HG02852 (cell line): Measurements from ENCODE around the gene ALG14.
"Not testable (repeated sequence)": the region's sequence is repeated elsewhere in the genome, so short reads cannot be mapped to it uniquely, and the experiment has no call there.

Experiments
- ATAC-seq: cut with Tn5 transposase; IDR thresholded peaks from one replicate; pipeline ENCODE4 v1.9.1; 2021; ENCODE audit warnings: mild to moderate bottlenecking, moderate library complexity; ENCODE audit not compliant: unreplicated experiment

The ALG14 gene

DNA sequence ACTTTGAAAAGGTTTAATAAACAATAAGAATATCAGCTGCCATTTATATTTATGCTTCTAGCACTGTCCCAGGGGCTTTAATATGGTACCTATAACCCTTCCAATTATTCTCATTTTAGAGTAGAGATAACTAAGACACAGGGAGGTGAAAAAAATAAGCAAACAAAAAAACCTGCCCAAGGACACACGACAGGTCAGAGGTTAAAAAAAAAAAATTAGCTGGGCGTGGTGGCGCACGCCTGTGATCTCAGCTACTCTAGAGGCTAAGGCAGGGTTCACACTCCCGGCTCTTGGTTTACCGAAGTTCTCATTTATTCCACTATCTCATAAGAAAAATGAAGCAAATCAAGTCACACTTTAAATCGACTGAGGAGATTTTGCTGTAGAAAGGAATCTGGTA is 111.2 kb downstream of the ALG14 start:
- ATAC-seq, result no peak

- ATAC-seq, result no peak
Measured at GRCh38 chr1:94958081-94958480, 114.7 kb downstream of the ALG14 start.

DNA sequence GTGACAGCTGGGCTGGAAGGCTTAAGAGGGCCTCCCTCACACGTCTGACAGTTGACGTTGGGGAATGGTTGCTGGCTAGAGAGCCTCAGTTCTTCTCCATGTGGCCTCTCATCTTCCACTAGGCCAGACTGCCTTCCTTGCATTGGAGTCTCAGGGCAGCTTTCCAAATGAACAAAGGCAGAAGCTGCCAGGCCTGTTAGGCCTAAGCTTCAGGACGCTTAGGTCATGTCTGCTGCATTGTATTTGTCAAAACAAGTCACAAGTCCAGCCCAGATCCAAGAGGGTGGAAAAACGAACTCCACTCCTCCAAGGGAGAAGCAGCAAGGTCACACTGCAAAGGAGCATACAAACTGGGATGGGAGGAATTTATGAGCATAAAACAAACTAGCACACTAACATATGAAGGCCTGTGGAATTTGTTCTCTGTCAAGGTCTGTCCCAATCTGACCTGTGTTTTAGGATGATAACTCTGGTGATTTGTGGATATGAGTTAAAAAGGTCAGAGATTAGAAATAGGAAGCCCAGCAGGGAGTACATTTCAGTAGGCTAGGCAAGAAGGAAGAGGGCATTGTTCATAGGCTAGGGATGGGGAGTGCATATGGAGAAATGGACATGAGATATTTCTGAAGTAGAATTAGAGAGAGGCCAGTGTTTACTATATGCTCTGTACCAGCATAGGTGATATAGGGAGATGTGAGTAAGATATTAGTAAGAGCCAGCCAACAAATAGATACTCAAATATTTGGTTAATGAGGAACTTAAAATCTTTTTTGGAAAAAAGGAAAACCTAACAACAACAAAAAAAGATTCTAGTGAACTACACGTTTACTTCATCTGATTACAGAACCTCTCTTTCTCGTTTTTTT is 116.8 kb downstream of the ALG14 start:
- ATAC-seq, result no peak

DNA sequence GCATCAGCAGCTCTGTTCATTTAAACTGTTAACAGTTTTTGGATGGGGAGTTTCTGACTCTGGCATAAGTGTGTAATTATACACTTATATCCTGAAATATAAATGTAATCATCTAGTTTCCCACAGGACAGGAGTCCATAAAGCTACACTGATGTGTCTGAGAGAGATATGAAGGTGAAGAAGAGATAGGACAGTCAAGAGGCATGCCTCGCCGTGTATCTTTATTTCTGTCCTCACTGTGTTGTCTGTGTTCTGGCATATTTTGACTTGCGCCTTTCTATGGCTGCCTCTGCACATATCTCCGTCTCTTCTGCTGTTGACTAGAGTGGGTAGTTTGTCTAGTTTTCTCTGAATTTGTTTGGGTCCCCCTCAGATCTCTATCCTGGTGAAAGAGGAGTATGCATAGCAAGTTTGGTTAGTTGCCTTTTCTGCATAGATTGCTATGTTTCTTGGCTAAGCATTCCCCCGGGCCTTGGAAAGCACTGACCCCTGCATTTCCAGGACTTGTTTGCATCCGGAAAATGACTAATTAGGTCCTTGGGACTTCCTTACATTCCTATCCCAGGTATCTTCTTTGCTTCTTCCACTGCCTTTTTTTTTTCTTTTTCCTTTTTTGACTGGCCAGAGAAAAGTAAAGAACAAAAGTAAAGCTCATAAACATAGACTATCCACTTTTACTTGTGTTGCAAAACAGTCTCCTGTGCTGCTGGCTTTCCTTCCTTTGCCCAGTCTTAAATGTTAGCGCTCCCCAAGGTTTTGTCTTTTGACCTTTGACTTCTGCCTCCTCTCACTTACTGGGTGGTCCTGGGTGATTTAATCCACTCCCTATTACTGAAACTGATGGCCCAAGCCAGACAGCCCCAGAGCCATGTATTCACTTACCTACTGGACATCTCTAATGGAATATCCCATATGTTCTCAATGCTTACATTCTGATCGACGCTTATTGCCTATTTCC is 118.2 kb downstream of the ALG14 start:
- no peak for ATAC-seq

DNA sequence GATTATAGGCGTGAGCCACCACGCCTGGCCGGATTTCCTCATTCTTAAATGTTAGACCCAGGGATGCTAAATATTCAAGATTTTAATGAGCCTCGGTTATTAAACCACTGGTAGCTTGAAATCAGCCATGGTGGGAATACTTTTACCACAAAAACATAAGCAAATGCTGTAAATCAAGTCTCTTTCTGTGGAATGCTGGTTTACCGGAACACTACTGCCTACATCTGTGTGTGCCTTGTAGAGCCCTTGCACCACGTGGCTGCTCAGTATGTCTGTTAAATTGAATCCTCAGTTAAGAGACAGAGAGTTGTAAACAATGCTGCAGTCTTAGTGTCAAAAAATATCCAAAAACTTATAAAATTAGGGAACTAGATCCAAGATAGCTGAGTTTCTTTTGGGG is 119.0 kb downstream of the ALG14 start:
- no peak for ATAC-seq

DNA sequence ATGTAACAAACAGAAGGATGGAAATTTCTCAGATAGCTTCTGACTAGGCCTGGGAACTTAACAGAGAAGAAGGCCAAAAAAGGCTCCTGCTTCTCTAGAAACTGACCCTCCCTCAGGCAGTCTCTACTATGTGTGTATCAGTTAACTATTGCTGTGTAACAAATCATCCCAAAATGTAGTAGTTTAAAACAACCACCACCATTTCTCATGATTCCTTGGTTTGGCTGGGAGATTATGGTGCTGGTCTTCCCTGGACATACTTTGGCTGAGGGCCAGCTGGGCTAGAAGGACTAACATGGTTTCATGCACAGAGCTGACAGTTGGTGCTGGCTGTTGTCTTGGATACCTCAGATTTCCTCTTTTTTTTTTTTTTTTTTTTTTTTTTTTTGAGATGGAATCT is 119.6 kb downstream of the ALG14 start:
- no peak for ATAC-seq

DNA sequence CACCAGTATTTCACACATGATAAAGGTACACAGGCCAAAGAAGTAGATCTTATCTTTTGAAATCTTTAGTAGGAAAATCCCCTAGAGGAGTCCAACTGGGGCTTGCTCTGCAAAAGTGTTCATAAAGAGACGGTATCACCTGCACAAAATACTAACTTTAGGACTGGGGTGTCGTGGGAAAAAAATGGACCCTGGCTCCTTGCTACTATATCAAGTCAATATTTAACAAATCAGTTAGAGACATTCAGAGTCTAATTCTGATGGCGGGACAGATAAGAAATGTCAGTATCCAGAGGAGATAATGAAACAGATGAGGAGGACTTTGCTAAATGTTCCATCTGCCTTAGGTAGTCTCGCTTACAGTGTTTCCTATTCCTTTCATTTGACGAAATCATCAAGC is 120.2 kb downstream of the ALG14 start:
- no peak for ATAC-seq

- ATAC-seq, result no peak
Measured at GRCh38 chr1:94951509-94952208, 121.1 kb downstream of the ALG14 start.

GRCh38 chr1:94951046-94951445 is 121.7 kb downstream of the ALG14 start:
- no peak for ATAC-seq

- ATAC-seq, result no peak
Measured at GRCh38 chr1:94949681-94950661, 122.8 kb downstream of the ALG14 start.

- no peak for ATAC-seq
Measured at GRCh38 chr1:94947437-94947836, 125.3 kb downstream of the ALG14 start.

DNA sequence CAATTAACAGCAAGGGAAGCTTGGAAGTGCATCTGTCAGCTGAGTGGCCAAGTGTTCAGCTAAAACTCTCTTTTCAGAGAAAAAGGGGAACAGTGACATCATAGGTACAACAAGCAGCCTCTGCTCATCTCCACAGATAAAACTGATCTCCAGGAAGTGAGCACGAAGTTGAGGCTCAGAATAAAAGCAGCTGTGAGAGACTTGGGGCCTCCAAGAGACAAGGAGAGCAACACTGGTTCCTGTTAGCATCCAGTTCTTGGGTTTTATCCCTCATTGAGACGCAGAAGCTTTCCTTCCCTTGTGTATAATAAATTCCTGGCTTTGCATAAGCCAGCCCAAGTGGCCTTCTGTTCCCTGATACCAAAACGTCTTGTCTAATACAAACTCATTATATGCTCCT is 125.9 kb downstream of the ALG14 start:
- no peak for ATAC-seq

GRCh38 chr1:94942171-94943128 is 130.3 kb downstream of the ALG14 start:
- ATAC-seq, result no peak

DNA sequence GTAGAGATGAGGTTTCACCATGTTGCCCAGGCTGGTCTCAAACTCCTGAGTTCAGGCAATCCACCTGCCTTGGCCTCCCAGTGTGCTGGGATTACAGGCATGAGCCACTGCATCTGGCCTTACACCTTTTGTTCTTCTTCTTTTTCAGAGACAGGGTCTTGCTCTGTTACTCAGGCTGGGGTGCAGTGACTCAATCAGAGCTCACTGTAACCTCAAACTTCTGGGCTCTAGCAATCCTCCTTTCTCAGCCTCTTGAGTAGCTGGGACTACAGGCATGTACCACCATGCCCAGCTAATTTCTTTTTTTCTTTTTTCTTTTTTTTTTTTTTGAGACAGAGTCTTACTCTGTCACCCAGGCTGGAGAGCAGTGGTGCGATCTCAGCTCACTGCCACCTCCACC is 131.3 kb downstream of the ALG14 start:
- ATAC-seq, result not testable (repeated sequence)

DNA sequence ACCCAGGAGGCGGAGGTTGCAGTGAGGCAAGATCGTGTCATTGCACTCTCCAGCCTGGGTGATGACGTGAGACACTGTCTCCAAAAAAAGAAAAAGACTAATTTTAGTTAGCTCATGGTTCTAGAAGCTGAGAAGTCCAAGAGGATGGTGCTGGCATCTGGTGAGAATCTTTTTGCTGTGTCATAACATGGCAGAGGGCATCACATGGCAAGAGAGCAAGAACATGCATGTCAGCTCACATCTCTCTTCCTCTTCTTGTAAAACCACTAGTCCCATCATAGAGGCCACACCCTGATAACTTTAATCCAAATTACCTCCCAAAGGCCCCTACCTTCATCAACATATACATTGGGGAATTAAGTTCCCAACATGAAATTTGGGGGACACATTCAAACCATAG is 132.0 kb downstream of the ALG14 start:
- no peak for ATAC-seq

- ATAC-seq, result no peak
Measured at GRCh38 chr1:94937820-94938219, 134.9 kb downstream of the ALG14 start.

GRCh38 chr1:94936861-94937620 is 135.7 kb downstream of the ALG14 start:
- ATAC-seq, result no peak

DNA sequence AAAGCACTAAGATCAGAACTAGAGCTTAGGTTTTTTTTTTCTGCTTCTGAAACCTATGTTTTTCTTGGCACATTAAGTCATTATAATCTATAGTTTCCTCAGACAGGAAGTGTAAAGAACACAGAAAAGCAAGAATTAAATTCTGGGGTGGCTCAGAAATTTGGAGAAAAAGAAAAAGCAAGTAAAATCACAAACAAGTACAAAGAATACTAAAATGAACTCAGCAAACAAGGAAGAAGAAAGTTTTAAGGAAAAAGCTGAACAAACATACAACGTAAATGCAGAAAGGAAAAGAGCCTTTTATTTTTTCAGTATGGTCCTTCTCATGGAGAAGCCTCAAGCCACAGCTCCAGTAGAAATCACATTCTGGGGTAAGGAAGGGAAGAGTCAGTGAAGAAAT is 137.3 kb downstream of the ALG14 start:
- no peak for ATAC-seq
